PC-9 (cell line): Measurements from ENCODE around the gene ZC3H6. TPM values are rescaled to one million over a fixed set of nuclear protein-coding genes. Genes with fewer than 3 reads are reported as not detected.
"Not testable (repeated sequence)": the region's sequence is repeated elsewhere in the genome, so short reads cannot be mapped to it uniquely, and the experiment has no call there.

Experiments used
- BruUV-seq: library from RNA; stranded (reverse); fragments of 400-500 nt; replicated peaks from 2 replicates; lab custom pipeline; 2021; lab: Mats Ljungman, UMichigan
- CTCF ChIA-PET: fragments of 300-600 bp; sonication (Branson Sonifier 250); formaldehyde crosslinking; loops from one replicate; lab custom pipeline; 2022; ENCODE audit warnings: antibody characterized with exemption; lab: Charles Lee
- POLR2A ChIA-PET: fragments of 300-600 bp; sonication (Branson Sonifier 250); formaldehyde crosslinking; loops from one replicate; lab custom pipeline; 2022; ENCODE audit warnings: antibody characterized with exemption; ENCODE audit not compliant: unreplicated experiment; lab: Charles Lee
- DNase-seq, 2 experiments: peaks; one replicate each; pipeline versions ENCODE4 v3.0.0 to v3.0.0-alpha.2; 2015 to 2022; ENCODE audit warnings: mixed read lengths in 1 of 2
- H2AFZ ChIP-seq: fragments of 200-600 bp; sonication (generic); 2 replicates; pipeline ENCODE4 v1.8.1; 2017; ENCODE audit warnings: antibody characterized with exemption
- H3F3A ChIP-seq: fragments of 200-600 bp; sonication (generic); 2 replicates; pipeline ENCODE4 v1.8.1; 2017; ENCODE audit warnings: antibody characterized with exemption, mild to moderate bottlenecking, low read depth; ENCODE audit not compliant: insufficient read depth
- H3K27ac ChIP-seq: fragments of 200-600 bp; sonication (generic); 2 replicates; pipeline ENCODE4 v1.6.1; 2016; ENCODE audit warnings: mixed run types
- H3K27me3 ChIP-seq: fragments of 200-600 bp; sonication (generic); 2 replicates; pipeline ENCODE4 v1.6.1; 2016; ENCODE audit warnings: low read depth, mixed run types; ENCODE audit not compliant: insufficient read depth
- H3K36me3 ChIP-seq: fragments of 200-600 bp; sonication (generic); 2 replicates; pipeline ENCODE4 v1.6.1; 2016; ENCODE audit warnings: low read depth, mixed run types
- H3K4me1 ChIP-seq: fragments of 200-600 bp; sonication (generic); replicated peaks from 2 replicates; pipeline ENCODE4 v1.6.1; 2016; ENCODE audit warnings: mixed run types; ENCODE audit not compliant: insufficient read depth
- H3K4me2 ChIP-seq: fragments of 200-600 bp; sonication (generic); 2 replicates; pipeline ENCODE4 v1.6.1; 2017; ENCODE audit warnings: mixed run types
- H3K4me3 ChIP-seq: fragments of 200-600 bp; sonication (generic); 2 replicates; pipeline ENCODE4 v1.6.1; 2016; ENCODE audit warnings: mixed run types
- H3K79me2 ChIP-seq: fragments of 200-600 bp; sonication (generic); 2 replicates; pipeline ENCODE4 v1.6.1; 2017; ENCODE audit warnings: low read depth, mixed run types
- H3K9me2 ChIP-seq: fragments of 200-600 bp; sonication (generic); 2 replicates; pipeline ENCODE4 v1.8.1; 2017; ENCODE audit warnings: mild to moderate bottlenecking; ENCODE audit not compliant: insufficient read depth
- H3K9me3 ChIP-seq: fragments of 200-600 bp; sonication (generic); 2 replicates; pipeline ENCODE4 v1.8.1; 2016; ENCODE audit warnings: low read depth; ENCODE audit not compliant: insufficient read depth
- H4K20me1 ChIP-seq: fragments of 200-600 bp; sonication (generic); 2 replicates; pipeline ENCODE4 v1.8.1; 2017; ENCODE audit not compliant: insufficient read depth
- intact Hi-C: fragments of 100-400 bp; cut with micrococcal nuclease; formaldehyde crosslinking; loops from one replicate; pipeline ENCODE4 v1.10.0; 2022; ENCODE audit not compliant: unreplicated experiment
- total RNA-seq: library from RNA; stranded (reverse); gene quantifications from 2 replicates; pipeline ENCODE4 v1.2.3, GENCODE V29; 2021

Gene ZC3H6
- total RNA-seq, 1 experiment from 2014 or later, result 9.1 TPM

- H3K9me2 ChIP-seq, DNase-seq, H3K36me3 ChIP-seq, H2AFZ ChIP-seq, POLR2A ChIA-PET, H3K27ac ChIP-seq, intact Hi-C loops, H3F3A ChIP-seq, H3K27me3 ChIP-seq, CTCF ChIA-PET, H3K79me2 ChIP-seq, H4K20me1 ChIP-seq, H3K4me1 ChIP-seq, H3K4me3 ChIP-seq, H3K4me2 ChIP-seq, H3K9me3 ChIP-seq, BruUV-seq: not testable (repeated sequence)
Measured at GRCh38 chr2:112360055-112360454, 84.7 kb downstream of the ZC3H6 start.

Other genes starting within 250 kb of the ZC3H6 start
- gene TMEM87B, start 220.3 kb upstream of the ZC3H6 start, total RNA-seq, result 20.1 and 24.4 TPM in 2 replicates
- 0.70 and 1.6 TPM in 2 replicates for gene FBLN7, start 137.2 kb upstream of the ZC3H6 start, total RNA-seq
- gene ZC3H8, start 20.6 kb upstream of the ZC3H6 start, total RNA-seq, result 8.6 and 11.3 TPM in 2 replicates
- 5.0 and 7.0 TPM in 2 replicates for gene RGPD8, start 158.0 kb downstream of the ZC3H6 start, total RNA-seq
- 25.4 and 26.1 TPM in 2 replicates for gene TTL, start 206.6 kb downstream of the ZC3H6 start, total RNA-seq